ENCODE data around the gene NXPH4. TPM values are rescaled to one million over a fixed set of nuclear protein-coding genes. Genes with fewer than 3 reads are reported as not detected.

Gene NXPH4
- total RNA-seq, 1 donor from 2014 or later: 0.56 TPM

DNA sequence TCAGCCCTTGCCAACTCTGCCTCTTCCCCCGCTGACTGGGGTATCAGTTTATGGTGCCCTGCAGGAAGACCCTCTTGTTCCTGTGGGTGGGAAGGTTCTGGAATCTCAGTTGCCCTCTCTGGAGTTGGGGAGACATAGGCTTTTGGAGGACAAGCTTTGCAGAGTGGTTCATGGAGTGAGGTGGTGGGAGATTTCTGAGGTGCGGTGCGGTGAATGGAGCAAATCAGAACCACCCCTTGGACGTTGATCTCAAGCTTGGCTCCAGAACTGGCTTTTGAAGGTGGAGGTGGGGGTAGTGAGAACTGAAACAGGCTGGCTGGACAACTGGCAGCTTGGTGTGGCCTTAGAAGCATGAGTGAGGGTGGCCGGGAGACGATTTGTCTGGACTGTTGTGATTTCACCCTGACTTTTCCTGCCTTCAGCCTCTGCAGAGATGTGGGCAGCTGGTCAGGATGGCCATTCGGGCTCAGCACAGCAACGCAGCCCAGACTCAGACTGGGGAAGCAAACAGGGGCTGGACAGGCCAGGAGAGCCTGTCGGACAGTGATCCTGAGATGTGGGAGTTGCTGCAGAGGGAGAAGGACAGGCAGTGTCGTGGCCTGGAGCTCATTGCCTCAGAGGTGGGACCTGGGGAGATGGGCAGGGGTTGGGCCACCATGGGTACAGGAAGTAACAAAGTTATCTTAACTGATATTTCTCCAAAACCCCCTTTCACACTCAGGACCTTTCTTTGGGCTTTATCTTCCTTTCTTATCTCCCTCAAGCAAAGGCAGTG lies 14.0 kb downstream of the NXPH4 start:
- intact Hi-C loops (cut with micrococcal nuclease): loop anchor here (10.0 kb wide), 1 partner anchor 476 kb away; the partner anchor contains the start of gene PRIM1

DNA sequence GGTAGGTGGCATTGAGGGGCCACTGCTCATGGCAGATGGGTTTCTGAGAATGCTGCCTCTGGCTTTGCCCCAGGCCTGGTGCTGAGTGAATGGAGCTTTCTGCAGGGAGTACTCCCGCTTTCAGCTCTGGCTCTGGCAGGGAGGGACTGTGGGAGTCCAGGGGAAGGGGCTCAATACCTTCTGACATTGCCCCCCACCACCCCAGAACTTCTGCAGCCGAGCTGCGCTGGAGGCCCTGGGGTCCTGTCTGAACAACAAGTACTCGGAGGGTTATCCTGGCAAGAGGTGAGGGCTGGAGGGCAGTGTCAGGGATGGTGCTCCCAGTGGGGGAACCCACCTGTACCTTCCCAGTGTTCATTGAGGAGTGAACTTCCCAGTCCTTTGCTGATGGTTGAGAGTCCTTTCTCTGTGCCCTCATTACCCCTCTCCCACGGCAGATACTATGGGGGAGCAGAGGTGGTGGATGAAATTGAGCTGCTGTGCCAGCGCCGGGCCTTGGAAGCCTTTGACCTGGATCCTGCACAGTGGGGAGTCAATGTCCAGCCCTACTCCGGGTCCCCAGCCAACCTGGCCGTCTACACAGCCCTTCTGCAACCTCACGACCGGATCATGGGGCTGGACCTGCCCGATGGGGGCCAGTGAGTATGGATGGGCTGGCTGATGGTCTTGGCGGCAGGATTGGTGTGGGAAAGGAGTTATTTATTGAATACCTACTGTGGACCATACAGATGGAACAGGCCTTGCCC lies 14.9 kb downstream of the NXPH4 start:
- intact Hi-C loops (cut with micrococcal nuclease): loop anchor here (10.0 kb wide), 1 partner anchor 477 kb away; the partner anchor contains the start of gene PRIM1

DNA sequence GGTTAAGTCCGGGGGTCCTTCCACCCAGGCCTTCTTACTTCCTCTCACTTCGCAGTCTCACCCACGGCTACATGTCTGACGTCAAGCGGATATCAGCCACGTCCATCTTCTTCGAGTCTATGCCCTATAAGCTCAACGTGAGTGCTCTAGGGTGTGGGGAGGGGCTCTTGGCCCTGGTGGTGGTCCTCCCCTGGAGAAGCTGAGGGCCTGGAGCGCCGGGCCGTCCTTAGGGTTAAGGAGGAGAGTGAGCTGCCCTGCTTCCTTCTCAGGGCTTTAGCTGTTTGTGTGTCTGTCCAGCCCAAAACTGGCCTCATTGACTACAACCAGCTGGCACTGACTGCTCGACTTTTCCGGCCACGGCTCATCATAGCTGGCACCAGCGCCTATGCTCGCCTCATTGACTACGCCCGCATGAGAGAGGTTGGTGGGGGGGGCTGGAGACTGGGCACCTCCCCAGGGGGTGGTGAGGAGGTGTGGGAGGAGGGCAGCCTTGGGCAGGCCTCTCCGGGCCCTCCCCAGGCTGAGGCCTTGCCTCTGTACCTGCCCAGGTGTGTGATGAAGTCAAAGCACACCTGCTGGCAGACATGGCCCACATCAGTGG lies 15.7 kb downstream of the NXPH4 start:
- intact Hi-C loops (cut with micrococcal nuclease): loop anchor here (10.0 kb wide), 1 partner anchor 477 kb away; the partner anchor contains the start of gene PRIM1

DNA sequence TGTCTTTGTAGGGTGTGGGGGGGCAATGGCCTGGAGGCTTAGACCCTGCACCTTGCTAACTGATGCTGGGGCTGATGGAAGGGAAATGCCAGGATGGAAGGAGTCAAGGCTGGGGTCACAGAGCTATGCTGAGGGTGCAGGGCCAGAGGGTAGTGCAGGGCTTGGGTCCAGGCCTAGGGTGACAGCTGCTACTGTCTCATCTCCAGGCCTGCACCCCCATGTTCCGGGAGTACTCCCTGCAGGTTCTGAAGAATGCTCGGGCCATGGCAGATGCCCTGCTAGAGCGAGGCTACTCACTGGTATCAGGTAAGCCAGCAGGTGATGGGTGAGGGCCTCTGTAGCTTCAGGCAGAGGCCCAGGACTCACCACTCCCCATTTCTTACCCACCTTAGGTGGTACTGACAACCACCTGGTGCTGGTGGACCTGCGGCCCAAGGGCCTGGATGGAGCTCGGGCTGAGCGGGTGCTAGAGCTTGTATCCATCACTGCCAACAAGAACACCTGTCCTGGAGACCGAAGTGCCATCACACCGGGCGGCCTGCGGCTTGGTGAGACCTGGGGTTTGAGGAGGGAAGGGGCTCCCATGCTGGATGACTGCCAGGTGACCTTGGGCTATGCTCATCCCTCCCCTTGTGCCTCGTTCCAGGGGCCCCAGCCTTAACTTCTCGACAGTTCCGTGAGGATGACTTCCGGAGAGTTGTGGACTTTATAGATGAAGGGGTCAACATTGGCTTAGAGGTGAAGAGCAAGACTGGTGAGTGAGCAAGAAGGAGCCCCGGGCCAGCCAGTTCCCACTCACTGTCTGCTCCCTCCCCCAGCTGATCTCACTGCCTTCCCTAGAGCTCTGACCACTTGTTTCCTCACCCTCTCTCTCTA lies 17.0 kb downstream of the NXPH4 start:
- intact Hi-C loops (cut with micrococcal nuclease): loop anchor here (10.0 kb wide), 1 partner anchor 479 kb away; the partner anchor contains the start of gene PRIM1

DNA sequence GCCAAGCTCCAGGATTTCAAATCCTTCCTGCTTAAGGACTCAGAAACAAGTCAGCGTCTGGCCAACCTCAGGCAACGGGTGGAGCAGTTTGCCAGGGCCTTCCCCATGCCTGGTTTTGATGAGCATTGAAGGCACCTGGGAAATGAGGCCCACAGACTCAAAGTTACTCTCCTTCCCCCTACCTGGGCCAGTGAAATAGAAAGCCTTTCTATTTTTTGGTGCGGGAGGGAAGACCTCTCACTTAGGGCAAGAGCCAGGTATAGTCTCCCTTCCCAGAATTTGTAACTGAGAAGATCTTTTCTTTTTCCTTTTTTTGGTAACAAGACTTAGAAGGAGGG lies 17.6 kb downstream of the NXPH4 start:
- intact Hi-C loops (cut with micrococcal nuclease): loop anchor here (10.0 kb wide), 1 partner anchor 479 kb away; the partner anchor contains the start of gene PRIM1

DNA sequence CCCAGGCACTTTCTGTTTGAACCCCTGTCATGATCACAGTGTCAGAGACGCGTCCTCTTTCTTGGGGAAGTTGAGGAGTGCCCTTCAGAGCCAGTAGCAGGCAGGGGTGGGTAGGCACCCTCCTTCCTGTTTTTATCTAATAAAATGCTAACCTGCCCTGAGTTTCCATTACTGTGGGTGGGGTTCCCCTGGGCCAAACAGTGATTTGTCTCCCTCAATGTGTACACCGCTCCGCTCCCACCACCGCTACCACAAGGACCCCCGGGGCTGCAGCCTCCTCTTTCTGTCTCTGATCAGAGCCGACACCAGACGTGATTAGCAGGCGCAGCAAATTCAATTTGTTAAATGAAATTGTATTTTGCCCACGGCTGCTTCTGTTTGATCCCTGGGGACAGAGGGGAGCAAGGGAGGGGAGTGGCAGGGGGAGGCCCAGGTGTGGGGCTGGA lies 18.0 kb downstream of the NXPH4 start:
- intact Hi-C loops (cut with micrococcal nuclease): loop anchor here (10.0 kb wide), 1 partner anchor 480 kb away; the partner anchor contains the start of gene PRIM1

DNA sequence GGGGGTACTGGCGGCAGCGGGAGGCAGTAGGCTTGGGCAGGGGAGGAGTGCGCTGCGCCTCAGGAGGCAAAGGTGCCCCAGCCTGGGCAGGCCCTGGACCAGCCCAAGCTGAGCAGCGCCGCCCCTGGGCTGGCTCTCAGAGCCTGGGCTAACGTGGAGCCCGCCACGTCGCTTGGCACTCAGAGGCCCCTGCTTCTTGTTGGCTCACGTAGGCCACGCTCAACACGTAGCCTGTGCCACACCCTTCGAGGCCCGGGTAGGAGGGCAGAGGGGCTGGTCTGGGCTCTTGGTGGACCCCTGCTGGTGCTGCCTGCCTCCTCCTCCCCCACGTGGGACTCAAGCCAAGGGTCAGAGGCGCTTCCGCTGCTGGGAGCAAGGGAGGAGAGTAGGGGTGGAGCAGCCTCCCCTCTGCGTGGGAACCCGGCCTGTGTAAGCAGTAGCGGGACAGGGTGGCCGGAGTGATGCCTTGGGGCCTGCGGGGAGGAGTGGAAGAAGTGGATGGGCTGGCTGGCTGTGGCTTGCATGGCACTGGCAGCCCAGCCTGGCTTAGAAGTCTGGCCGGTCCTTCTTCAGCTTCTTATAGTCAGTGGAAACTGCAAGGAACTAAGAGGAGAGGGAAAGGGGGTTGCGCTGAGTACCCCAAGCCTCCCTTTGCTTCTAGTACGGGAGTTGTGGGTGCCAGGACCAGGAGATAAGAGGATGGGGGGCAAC lies 18.6 kb downstream of the NXPH4 start:
- intact Hi-C loops (cut with micrococcal nuclease): loop anchor here (10.0 kb wide), 1 partner anchor 480 kb away; the partner anchor contains the start of gene PRIM1

DNA sequence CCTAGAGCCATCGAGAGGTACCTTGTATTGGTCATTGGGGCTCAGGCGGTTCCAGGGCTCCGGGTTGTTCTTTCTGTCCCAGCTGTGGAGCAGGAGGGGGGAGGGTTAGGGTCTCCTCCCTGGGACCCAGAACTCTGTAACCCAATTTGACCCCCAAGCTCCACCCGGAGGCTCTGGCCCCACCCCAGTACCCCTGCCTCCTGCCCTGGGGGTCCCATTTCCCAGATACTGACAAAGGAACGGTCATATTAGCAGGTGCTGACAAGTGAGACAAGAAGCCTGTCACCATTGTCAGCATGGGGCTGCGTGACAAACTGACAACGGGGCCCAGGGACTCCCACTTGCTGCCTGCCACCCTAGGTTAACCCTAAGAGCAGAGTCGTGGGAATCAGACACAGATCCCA lies 19.1 kb downstream of the NXPH4 start:
- intact Hi-C loops (cut with micrococcal nuclease): loop anchor here (10.0 kb wide), 1 partner anchor 481 kb away; the partner anchor contains the start of gene PRIM1

DNA sequence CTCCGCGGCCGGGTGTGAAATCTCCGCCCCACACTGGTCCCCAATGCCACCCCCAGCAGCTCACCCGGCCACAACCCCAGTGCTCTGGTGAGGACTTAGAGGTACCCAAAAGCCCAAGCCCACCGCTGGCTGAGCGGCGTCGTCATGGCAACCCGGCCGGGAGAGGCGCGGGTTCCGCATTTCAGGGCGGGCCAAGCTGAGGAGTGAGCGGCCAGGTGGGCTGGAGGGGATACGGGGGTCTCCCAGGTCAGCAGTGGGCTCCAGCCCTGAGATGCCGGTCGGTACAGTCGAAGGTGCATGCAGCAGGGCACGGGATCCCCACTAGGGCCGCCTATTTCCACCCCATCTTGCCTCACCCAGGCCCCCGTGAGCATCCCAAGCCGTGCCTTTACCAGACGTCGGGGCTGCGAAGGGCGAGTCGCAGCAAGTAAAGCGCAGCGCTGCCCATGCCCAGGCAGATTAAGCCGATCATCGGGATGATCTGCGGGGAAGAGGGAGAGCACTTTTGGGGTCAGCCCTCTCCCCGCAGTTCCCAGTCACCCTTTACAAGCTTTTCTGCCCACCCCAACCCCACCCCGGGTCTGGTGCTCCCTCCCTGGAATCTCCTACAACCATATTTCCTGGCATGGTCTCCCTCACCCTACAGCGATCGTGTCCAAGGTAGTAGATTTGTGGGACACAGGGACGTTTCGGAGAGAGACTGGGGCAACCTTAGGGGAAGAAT lies 19.8 kb downstream of the NXPH4 start:
- intact Hi-C loops (cut with micrococcal nuclease): loop anchor here (10.0 kb wide), 1 partner anchor 482 kb away; the partner anchor contains the start of gene PRIM1

DNA sequence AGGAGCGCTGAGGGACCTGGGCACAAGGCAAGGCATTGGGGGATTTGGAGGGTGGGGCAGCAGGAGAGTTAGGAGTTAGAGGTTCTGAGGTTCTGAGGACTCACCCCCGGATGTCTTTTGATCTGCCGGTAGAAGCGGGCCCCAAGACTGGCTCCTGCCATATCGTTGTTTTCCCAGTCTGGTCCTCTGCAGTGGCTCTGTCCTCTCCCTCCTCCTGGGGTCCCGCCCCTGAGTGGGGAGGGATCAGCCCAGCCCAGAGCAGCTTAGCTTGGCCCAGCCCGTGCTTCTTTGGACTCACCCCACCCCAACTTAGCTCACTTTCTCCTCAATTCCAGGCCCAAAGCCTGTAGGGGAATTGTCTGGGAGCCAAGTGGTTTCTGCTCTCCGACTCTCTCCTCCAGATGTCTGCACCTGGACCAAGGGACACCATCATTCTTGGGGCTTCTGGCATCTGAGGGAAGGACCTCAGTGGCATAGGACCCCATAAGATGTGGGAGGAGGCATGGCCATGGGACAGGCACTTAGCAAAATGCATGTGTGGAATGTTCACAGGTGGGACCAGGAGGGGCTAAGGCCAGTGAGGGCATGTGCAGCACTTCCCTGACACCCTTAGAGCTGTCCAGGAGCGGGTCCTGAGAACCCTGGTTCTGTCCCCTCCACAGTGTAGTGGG lies 20.5 kb downstream of the NXPH4 start:
- intact Hi-C loops (cut with micrococcal nuclease): loop anchor here (10.0 kb wide), 1 partner anchor 482 kb away; the partner anchor contains the start of gene PRIM1

DNA sequence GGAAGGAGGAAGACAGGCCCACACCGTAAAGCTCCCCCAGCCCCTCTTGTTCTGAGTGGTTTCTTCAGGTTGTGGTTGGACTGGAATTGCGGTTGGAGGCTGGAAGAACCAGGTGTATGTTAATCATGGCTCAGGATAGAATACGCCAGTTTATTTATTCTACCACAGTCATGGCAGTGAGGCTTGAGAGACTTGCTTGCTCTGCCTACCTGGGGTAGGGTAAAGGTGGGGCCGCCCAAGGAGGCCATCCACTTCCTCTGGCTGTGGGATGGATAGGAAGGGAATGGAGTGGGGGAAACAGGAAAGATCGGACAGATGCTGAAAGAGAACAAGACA lies 21.0 kb downstream of the NXPH4 start:
- intact Hi-C loops (cut with micrococcal nuclease): loop anchor here (10.0 kb wide), 1 partner anchor 483 kb away; the partner anchor contains the start of gene PRIM1

DNA sequence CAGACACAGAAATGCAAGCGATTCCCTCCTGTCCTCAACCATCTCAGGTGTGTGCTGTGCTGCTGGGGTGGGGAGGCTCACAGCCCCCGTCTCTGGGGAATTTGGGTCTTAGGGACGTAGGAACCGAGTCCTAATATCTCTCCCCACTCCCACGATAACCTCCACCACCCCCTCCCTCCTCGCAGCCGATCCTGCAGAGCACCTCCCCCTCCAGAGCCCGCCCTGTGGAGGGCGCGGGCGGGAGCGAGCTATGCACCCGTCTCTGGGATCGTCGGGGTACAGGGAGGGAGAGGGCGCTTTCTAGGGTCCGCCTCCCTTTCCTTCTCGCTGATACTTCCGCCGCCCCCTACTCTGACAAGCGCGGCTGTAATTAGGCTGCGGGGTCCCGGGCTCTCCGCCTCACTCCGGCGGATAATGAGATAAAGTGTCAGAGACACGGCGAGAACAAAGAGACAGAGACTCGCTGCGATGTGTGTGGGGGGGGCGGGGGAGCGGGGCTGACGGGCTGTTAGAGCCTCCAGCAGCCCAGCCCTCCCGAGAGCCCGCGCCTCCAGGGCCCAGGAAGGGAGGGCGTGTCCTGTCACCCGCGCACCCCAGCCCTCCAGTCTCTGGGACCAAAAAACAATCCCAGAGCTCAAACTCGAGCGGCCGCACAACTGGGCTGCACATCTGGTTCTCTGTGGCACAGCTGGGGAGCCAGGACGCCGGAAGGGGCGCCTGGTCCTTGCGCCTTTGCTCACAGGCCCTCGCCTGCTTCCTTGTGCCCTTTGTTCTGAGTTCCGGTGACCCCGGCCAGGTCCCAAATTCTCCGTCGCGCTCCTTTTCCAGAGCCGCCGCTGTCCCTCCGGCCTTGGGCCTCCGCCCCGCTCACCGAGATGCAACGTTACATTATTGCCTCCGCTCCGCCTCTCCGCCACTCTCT lies 21.6 kb downstream of the NXPH4 start:
- intact Hi-C loops (cut with micrococcal nuclease): loop anchor here (2.0 to 10.0 kb wide), 2 partner anchors 13 to 483 kb away; partner anchors contain the start of gene PRIM1

DNA sequence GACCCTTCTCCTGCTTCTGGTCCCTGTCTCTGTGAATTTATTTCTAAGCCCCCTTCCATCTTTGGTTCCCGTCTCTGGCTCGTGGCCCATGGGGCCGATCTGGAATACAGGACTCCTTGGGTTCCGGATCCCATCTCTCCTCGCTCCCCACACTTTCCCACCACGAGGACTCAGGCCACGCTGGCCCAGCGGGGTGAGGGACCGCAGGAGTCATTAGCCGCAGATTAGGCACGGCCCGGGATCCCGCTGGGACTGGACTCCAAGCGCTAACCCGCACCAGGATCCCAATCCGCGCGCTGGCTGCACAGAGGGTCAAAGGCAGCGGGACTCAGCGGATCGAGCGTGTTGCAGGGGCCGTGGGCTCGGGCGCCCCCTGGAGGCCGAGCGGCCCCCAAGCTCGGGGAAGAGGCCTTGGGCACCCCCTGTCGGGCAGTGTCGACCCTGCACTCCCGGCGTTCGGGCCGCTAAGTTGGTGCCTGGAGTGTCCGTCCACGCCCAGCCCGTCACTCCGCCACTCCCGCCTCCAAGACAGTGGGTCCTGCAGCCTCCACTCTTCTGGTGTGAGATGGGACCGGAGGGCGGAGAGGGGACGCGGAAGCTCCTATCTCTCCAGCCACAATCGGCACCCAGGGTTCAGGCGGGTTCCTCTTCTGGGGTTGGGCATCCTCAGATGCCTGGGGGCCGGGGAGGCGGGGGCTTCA lies 22.4 kb downstream of the NXPH4 start:
- intact Hi-C loops (cut with micrococcal nuclease): loop anchor here (1.0 to 10.0 kb wide), 6 partner anchors 10 to 484 kb away; partner anchors contain the start of genes DDIT3, LRP1, PRIM1 and SHMT2

DNA sequence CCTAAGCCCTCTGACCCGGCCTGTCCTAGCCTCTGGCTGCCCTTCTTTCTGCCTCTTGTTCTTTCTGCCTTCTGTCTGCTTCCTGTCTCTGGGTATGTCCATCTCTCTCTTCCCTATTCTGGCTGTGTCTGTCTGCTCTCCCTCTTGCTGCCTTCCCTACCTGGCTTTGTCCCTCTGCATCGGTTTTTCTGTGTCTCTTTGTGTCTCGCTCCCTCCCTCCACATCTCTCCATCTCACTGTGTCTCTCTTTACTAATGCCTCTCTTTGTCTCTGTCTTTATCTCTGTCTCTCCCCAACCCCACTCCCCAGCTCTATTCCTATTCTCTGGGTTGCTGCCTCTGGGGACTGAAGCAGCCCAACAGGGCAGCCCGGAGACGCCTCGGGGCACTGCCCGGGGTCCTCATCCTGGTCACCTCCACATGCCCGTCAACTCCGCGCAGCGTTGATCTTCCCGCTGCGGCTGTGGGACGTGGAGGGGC lies 23.0 kb downstream of the NXPH4 start:
- intact Hi-C loops (cut with micrococcal nuclease): loop anchor here (1.0 to 10.0 kb wide), 9 partner anchors 10 to 612 kb away; partner anchors contain the start of genes B4GALNT1, DDIT3, LRP1 and PRIM1

DNA sequence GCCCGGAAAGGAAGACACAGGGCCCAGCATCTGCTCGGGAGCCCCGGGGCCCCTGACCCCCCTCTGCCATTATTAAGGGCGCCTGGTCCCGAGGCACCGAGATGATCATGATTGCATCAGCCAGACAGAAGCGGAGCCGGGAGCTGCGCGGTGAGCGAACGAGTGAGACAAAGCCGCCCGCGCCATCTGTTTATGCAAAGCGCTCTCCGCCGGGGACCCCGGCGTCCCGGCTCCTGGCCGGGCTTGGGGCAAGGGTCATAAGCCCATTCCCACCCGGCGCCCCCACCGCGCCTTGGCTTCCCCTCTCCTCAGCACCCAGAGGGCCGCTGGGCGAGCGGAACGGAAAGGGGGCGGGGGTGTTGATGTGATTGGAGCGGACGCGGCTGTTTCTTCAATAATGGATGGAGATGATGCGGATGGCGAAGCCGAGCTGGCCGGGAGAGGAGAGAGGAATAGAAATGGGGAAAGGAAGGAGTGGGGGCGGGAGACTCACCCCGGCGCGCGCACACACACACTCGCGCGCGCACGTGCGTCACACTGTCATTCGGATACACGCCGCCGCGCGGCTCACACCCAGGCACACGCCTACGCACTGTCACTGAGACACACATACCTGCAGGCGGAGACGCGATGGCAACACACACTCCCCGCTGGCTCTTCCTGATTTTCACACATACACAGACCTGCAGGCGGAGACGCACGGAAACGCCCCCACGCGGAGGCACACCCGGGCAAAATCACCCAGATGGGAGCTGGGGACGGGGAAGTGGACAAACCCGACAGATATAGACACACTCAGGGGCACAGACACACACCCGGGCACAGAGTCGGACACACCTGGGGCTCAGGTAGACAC lies 23.7 kb downstream of the NXPH4 start:
- intact Hi-C loops (cut with micrococcal nuclease): loop anchor here (2.0 to 5.0 kb wide), 3 partner anchors 128 to 613 kb away; partner anchors contain the start of genes B4GALNT1 and STAT6

Data from T-helper 1 cell treated with Interleukin-12 subunit alpha and Interleukin-12 subunit beta and Interleukin-4 antibody, amounts not matched to agents 30 ng/mL and 1 ng/mL, for 36 hours (primary cell).